ENCODE data around the gene AIF1.

Gene AIF1

GRCh38 chr6:31614684-31615578 lies at the start of gene AIF1:
Gene AIF1, plus strand, starts transcription at chr6:31615234. Its CDS starts 96 bp downstream, at chr6:31615330.
- peak; percentile 78 for DNase-seq

- no peak for DNase-seq
These were observed 47.3 kb upstream of the AIF1 start for GRCh38 chr6:31567531-31568370.

- DNase-seq, result peak; percentile 90
These were observed 46.5 kb upstream of the AIF1 start for GRCh38 chr6:31568537-31568961.

- no peak for DNase-seq
These were observed 45.0 kb upstream of the AIF1 start for GRCh38 chr6:31569861-31570536.

GRCh38 chr6:31572041-31572911 lies 42.8 kb upstream of the AIF1 start, which contains the start of gene LTA:
Gene LTA, plus strand, starts transcription at chr6:31572289. Its CDS starts 454 bp downstream, at chr6:31572743.
- no peak for DNase-seq

GRCh38 chr6:31573239-31574105 lies 41.6 kb upstream of the AIF1 start:
- no peak for DNase-seq

- no peak for DNase-seq
These were observed 40.6 kb upstream of the AIF1 start for GRCh38 chr6:31574106-31575061.

GRCh38 chr6:31575335-31575901 lies 39.6 kb upstream of the AIF1 start, which contains the start of gene TNF:
Gene TNF, plus strand, starts transcription at chr6:31575565. Its CDS starts 177 bp downstream, at chr6:31575742.
- DNase-seq, result peak; percentile 92

- no peak for DNase-seq
These were observed 38.9 kb upstream of the AIF1 start for GRCh38 chr6:31575952-31576685.

- DNase-seq, result no peak
These were observed 38.0 kb upstream of the AIF1 start for GRCh38 chr6:31576897-31577578.

- DNase-seq, result no peak
These were observed 37.5 kb upstream of the AIF1 start for GRCh38 chr6:31577579-31577966.

GRCh38 chr6:31578184-31579118 lies 36.6 kb upstream of the AIF1 start:
- no peak for DNase-seq

GRCh38 chr6:31579119-31579505 lies 35.9 kb upstream of the AIF1 start:
- no peak for DNase-seq

- DNase-seq, result no peak
These were observed 35.2 kb upstream of the AIF1 start for GRCh38 chr6:31579546-31580437.

- no peak for DNase-seq
These were observed 34.6 kb upstream of the AIF1 start for GRCh38 chr6:31580438-31580740.

Data from MV-4-11 (cell line).